ENCODE measurements around the gene ACOX3. TPM values are rescaled to one million over a fixed set of nuclear protein-coding genes. Genes with fewer than 3 reads are reported as not detected.

Gene ACOX3
- polyA plus RNA-seq, 3 donors: 3.8 to 16.8 (median 13.3) TPM

DNA sequence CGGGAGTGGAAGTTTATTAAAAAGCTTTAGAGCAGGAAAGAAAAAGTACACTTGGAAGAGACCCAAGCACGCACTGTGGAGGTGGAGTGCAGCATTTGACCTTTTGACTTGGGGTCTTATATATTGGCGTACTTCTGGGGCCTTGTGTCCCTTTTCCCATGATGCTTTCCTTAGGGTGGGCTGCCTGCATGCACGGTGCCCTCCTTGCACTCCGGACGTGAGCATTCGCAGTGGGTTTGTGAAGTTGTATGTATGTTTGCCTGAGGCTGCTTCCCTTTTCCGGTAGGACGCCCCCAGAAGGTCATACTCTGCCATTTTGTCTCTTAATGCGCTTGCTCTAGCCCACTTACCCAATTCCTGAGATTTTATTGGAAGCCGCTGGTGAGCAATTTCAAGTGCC, 39.7 kb upstream of the ACOX3 start:
- no peak for DNase-seq
- intact Hi-C loops (cut with micrococcal nuclease): no loop called here

DNA sequence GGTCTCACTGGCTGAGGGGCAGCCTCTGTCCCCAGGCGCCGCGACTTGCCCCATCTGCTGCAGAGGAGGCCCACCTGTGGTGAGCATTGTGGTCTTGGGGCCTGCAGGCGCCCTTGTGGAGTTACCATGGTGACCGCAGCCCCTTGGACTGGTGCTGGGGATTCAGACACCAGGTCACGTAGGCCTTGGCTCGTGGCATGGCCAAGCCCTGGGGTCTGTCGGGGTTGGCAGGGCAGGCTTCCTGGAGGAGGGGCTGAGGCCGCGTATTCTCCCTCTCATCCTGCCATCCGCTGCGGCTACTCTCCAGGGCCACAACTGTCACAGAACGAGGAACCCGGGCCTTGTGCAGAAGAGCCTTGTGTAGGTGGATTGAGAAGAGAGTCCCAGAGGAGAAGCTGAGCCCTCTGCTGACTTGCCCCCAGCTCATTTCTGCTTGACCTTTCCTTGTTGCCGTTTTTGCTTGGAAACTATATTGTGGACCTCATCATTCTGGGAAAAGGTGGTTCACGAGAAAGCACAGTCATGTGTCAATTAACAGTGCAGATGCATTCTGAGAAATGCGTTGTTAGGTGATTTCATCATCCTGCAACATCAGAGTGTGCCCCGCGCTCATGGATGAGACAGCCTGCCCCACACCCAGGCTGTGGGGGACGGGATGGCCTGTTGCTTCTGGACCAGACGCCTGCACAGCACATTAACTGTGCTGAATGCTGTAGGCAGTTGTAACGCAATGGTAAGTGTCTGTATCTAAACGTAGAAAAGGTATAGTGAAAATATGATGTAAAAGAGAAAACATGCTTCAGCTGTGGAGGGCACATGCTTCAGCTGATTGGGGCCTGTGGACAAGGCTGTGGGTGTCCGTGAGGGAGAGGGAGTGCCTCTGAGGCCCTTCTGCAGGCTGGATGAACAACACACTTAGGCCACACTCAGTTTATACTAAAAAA, 38.5 kb upstream of the ACOX3 start:
- H3K27me3 ChIP-seq (ENCODE audit: control insufficient read depth in 2 of 2, insufficient read depth in 2 of 2, low read length in 2 of 2): no peaks in the 10 kb centered on the region
- H3K79me2 ChIP-seq (ENCODE audit: insufficient read depth, low read length): no peaks in the 10 kb centered on the region
- peaks cover 17 to 20% of the 10 kb centered on the region in 2 donors for H3K36me3 Mint-ChIP-seq
- WGBS (ENCODE audit: insufficient coverage): 96% methylated on average over 12 of the region's 24 CpGs
- DNase-seq: no peak
- no peak overlapping the region for H3K4me3 ChIP-seq (replicated peaks in 1 of 3; ENCODE audit: low read depth in 2 of 3, low read length in 3 of 3)
- no peak overlapping the region for H3K27ac ChIP-seq (ENCODE audit: low read depth in 1 of 2, low read length in 2 of 2)
- intact Hi-C loops (cut with micrococcal nuclease): no loop called here
- H2AFZ ChIP-seq (ENCODE audit: insufficient read depth, low read depth, low read length, poor library complexity, severe bottlenecking): no peak overlapping the region
- H3K4me3 Mint-ChIP-seq: no peak overlapping the region
- TF ChIP-seq, protein P1, sequence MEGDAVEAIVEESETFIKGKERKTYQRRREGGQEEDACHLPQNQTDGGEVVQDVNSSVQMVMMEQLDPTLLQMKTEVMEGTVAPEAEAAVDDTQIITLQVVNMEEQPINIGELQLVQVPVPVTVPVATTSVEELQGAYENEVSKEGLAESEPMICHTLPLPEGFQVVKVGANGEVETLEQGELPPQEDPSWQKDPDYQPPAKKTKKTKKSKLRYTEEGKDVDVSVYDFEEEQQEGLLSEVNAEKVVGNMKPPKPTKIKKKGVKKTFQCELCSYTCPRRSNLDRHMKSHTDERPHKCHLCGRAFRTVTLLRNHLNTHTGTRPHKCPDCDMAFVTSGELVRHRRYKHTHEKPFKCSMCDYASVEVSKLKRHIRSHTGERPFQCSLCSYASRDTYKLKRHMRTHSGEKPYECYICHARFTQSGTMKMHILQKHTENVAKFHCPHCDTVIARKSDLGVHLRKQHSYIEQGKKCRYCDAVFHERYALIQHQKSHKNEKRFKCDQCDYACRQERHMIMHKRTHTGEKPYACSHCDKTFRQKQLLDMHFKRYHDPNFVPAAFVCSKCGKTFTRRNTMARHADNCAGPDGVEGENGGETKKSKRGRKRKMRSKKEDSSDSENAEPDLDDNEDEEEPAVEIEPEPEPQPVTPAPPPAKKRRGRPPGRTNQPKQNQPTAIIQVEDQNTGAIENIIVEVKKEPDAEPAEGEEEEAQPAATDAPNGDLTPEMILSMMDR (IDR thresholded peaks at IDR 0.05): no peak
- H4K20me1 ChIP-seq (ENCODE audit: insufficient read depth, low read length): no peaks in the 10 kb centered on the region
- H3K9ac ChIP-seq (ENCODE audit: insufficient read depth, low read length, poor library complexity, severe bottlenecking): no peak overlapping the region
- no peaks in the 10 kb centered on the region for H3K4me1 ChIP-seq (ENCODE audit: control insufficient read depth in 1 of 2, insufficient read depth in 2 of 2, low read length in 2 of 2)
- H3K27ac Mint-ChIP-seq: no peak overlapping the region
- peaks cover 9 to 23% of the 10 kb centered on the region in 2 donors for H3K36me3 ChIP-seq (replicated peaks in 1 of 2; ENCODE audit: control insufficient read depth in 1 of 2, insufficient read depth in 2 of 2, low read length in 2 of 2)
- H3K4me1 Mint-ChIP-seq: no peaks in the 10 kb centered on the region
- no peaks in the 10 kb centered on the region for H3K9me3 Mint-ChIP-seq
- peaks cover 0 to 7% (median 1%) of the 10 kb centered on the region in 3 donors for H3K27me3 Mint-ChIP-seq (ENCODE audit: low read depth in 3 of 3)
- H3K4me2 ChIP-seq (replicated peaks; ENCODE audit: extremely low read depth, low read length, poor library complexity, severe bottlenecking): no peak overlapping the region
- H3K9me3 ChIP-seq (replicated peaks in 1 of 2; ENCODE audit: control insufficient read depth in 1 of 2, insufficient read depth in 1 of 2, low read length in 2 of 2): no peaks in the 10 kb centered on the region

More for the DNA sequence above, 39.7 kb upstream of the ACOX3 start:
- Histone ChIP-seq H3K27ac (ENCODE audit: low read depth in 1 of 2, low read length in 2 of 2) (no peak overlapping the region), H3K9ac (ENCODE audit: insufficient read depth, low read length, poor library complexity, severe bottlenecking) (no peak overlapping the region), H3K4me1 (ENCODE audit: control insufficient read depth in 1 of 2, insufficient read depth in 2 of 2, low read length in 2 of 2) (no peaks in the 10 kb centered on the region), H3K9me3 (replicated peaks in 1 of 2; ENCODE audit: control insufficient read depth in 1 of 2, insufficient read depth in 1 of 2, low read length in 2 of 2) (no peaks in the 10 kb centered on the region), H3K27me3 (ENCODE audit: control insufficient read depth in 2 of 2, insufficient read depth in 2 of 2, low read length in 2 of 2) (no peaks in the 10 kb centered on the region), H3K4me3 (replicated peaks in 1 of 3; ENCODE audit: low read depth in 2 of 3, low read length in 3 of 3) (no peak overlapping the region), H4K20me1 (ENCODE audit: insufficient read depth, low read length) (no peaks in the 10 kb centered on the region), H2AFZ (ENCODE audit: insufficient read depth, low read depth, low read length, poor library complexity, severe bottlenecking) (no peak overlapping the region), H3K4me2 (replicated peaks; ENCODE audit: extremely low read depth, low read length, poor library complexity, severe bottlenecking) (no peak overlapping the region), H3K36me3 (replicated peaks in 1 of 2; ENCODE audit: control insufficient read depth in 1 of 2, insufficient read depth in 2 of 2, low read length in 2 of 2) (peaks cover 9 to 18% of the 10 kb centered on the region in 2 donors), H3K79me2 (ENCODE audit: insufficient read depth, low read length) (no peaks in the 10 kb centered on the region)
- Mint-ChIP-seq H3K4me1 (no peaks in the 10 kb centered on the region), H3K9me3 (no peaks in the 10 kb centered on the region), H3K27ac (peak overlapping the region in 1 of 7 donors; percentile 21), H3K36me3 (peaks cover 17 to 18% of the 10 kb centered on the region in 2 donors), H3K27me3 (ENCODE audit: low read depth in 3 of 3) (peaks cover 0 to 9% (median 1%) of the 10 kb centered on the region in 3 donors), H3K4me3 (no peak overlapping the region)
- WGBS (ENCODE audit: insufficient coverage): 100% methylated on average over 6 of the region's 11 CpGs
- TF ChIP-seq, protein P1 (IDR thresholded peaks at IDR 0.05): no peak
